ENCODE data around the gene ARFRP1. TPM values are rescaled to one million over a fixed set of nuclear protein-coding genes. Genes with fewer than 3 reads are reported as not detected.

Gene ARFRP1
- total RNA-seq, 2 experiments from 2014 or later, result 53.3 to 82.1 TPM

DNA sequence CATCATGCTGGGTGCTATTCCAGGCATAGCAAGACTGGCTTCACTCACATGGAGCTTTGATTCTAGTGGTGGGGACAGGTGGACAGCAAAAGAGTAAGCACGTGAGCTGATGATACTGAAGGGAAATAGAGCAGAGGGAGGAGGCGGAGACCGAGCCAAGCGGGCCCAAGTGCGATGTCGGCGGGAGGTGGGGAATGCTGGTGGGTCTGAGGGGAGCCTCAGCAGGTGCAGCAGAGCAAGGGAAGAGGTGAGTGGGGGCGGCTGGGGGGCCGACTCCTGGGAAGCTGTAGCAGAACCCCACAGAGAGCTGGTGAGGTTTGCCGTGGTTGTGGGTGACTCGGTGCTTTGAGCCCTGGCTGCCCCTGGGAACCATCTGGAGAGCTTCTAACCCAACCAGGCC lies 39.4 kb downstream of the ARFRP1 start:
- Histone ChIP-seq H3K36me3 (ENCODE audit: insufficient read depth, low read length) (peaks cover 53% of the 10 kb centered on the region), H4K20me1 (ENCODE audit: insufficient read depth, low read length) (no peaks in the 10 kb centered on the region), H3K4me3 (ENCODE audit: low read depth, low read length, poor library complexity, severe bottlenecking) (no peak overlapping the region), H3K79me2 (ENCODE audit: insufficient read depth, low read depth, low read length) (no peaks in the 10 kb centered on the region), H3K9me2 (ENCODE audit: insufficient read depth, low read length) (no peaks in the 10 kb centered on the region), H3K4me1 (ENCODE audit: insufficient read depth, low read length, poor library complexity, severe bottlenecking) (no peaks in the 10 kb centered on the region), H3K27ac (ENCODE audit: low read depth, low read length, poor library complexity, severe bottlenecking) (no peak overlapping the region), H3K4me2 (ENCODE audit: low read length) (no peak overlapping the region), H2AFZ (ENCODE audit: low read length) (no peak overlapping the region), H3K9me3 (ENCODE audit: low read length) (no peaks in the 10 kb centered on the region)
- TF ChIP-seq, protein P1, sequence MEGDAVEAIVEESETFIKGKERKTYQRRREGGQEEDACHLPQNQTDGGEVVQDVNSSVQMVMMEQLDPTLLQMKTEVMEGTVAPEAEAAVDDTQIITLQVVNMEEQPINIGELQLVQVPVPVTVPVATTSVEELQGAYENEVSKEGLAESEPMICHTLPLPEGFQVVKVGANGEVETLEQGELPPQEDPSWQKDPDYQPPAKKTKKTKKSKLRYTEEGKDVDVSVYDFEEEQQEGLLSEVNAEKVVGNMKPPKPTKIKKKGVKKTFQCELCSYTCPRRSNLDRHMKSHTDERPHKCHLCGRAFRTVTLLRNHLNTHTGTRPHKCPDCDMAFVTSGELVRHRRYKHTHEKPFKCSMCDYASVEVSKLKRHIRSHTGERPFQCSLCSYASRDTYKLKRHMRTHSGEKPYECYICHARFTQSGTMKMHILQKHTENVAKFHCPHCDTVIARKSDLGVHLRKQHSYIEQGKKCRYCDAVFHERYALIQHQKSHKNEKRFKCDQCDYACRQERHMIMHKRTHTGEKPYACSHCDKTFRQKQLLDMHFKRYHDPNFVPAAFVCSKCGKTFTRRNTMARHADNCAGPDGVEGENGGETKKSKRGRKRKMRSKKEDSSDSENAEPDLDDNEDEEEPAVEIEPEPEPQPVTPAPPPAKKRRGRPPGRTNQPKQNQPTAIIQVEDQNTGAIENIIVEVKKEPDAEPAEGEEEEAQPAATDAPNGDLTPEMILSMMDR (conservative IDR thresholded peaks at IDR 0.05; ENCODE audit: low read length), result no peak
- no peak for TF ChIP-seq EZH2phosphoT487 (IDR thresholded peaks at IDR 0.05; ENCODE audit: borderline replicate concordance, low read depth, low read length)
- CTCF ChIA-PET (ENCODE audit: unreplicated experiment), result no interaction called here
- POLR2A ChIA-PET, result no interaction called here
- no peak for DNase-seq (ENCODE audit: low spot score)
- intact Hi-C loops (cut with micrococcal nuclease; ENCODE audit: unreplicated experiment), result no loop called here
- no TSS peak for BruUV-seq (replicated peaks)

DNA sequence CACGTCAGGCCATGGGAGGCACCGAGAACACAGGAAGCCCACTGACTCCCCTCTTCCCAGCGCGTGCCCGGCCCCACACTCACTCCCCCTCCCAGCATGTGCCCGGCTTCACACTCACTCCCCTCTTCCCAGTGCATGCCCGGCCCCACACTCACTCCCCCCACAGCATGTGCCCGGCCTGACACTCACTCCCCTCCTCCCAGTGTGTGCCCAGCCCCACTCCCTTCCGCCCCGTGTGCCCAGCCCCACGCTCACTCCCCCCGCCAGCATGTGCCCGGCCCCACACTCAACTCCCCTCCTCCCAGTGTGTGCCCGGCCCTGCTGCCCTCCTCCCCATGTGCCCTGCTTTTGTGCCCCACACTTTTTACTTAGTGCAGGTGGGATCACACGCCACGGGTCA lies 39.9 kb downstream of the ARFRP1 start:
- H3K36me3 ChIP-seq (ENCODE audit: insufficient read depth, low read length), result peaks cover 57% of the 10 kb centered on the region
- CTCF ChIA-PET (ENCODE audit: unreplicated experiment), result no interaction called here
- no peaks in the 10 kb centered on the region for H4K20me1 ChIP-seq (ENCODE audit: insufficient read depth, low read length)
- H2AFZ ChIP-seq (ENCODE audit: low read length), result no peak overlapping the region
- TF ChIP-seq, protein P1 (conservative IDR thresholded peaks at IDR 0.05; ENCODE audit: low read length), result no peak
- no peak for TF ChIP-seq EZH2phosphoT487 (IDR thresholded peaks at IDR 0.05; ENCODE audit: borderline replicate concordance, low read depth, low read length)
- DNase-seq (ENCODE audit: low spot score), result no peak
- H3K4me1 ChIP-seq (ENCODE audit: insufficient read depth, low read length, poor library complexity, severe bottlenecking), result no peaks in the 10 kb centered on the region
- no peak overlapping the region for H3K27ac ChIP-seq (ENCODE audit: low read depth, low read length, poor library complexity, severe bottlenecking)
- no peak overlapping the region for H3K4me2 ChIP-seq (ENCODE audit: low read length)
- H3K9me2 ChIP-seq (ENCODE audit: insufficient read depth, low read length), result no peaks in the 10 kb centered on the region
- no TSS peak for BruUV-seq (replicated peaks)
- H3K9me3 ChIP-seq (ENCODE audit: low read length), result no peaks in the 10 kb centered on the region
- intact Hi-C loops (cut with micrococcal nuclease; ENCODE audit: unreplicated experiment), result no loop called here
- no peaks in the 10 kb centered on the region for H3K79me2 ChIP-seq (ENCODE audit: insufficient read depth, low read depth, low read length)
- POLR2A ChIA-PET, result no interaction called here
- H3K4me3 ChIP-seq (ENCODE audit: low read depth, low read length, poor library complexity, severe bottlenecking), result no peak overlapping the region

DNA sequence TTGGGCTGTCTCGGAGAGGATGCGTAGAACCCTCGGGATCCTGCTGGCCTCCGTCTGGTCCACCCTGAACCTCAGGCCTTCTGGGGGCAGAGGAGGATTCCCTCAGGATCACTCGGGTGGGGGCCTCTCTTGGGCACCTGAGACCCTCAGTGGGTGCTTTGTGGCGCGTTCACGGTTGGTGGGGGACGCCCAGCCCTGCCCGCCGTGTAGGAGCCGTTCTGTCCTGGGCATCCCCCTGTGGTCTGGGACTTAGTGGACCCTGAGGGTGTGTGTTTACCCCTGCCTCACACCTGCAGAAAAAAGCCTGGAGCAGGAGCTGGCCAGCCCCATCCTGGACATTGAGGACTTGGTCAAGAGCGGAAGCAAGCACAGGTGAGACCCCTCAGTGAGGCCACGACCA lies 42.1 kb downstream of the ARFRP1 start:
- Histone ChIP-seq H3K79me2 (ENCODE audit: insufficient read depth, low read depth, low read length) (no peaks in the 10 kb centered on the region), H3K4me3 (ENCODE audit: low read depth, low read length, poor library complexity, severe bottlenecking) (no peak overlapping the region), H3K27ac (ENCODE audit: low read depth, low read length, poor library complexity, severe bottlenecking) (no peak overlapping the region), H2AFZ (ENCODE audit: low read length) (no peak overlapping the region), H3K4me1 (ENCODE audit: insufficient read depth, low read length, poor library complexity, severe bottlenecking) (no peaks in the 10 kb centered on the region), H3K9me2 (ENCODE audit: insufficient read depth, low read length) (no peaks in the 10 kb centered on the region), H3K9me3 (ENCODE audit: low read length) (no peaks in the 10 kb centered on the region), H4K20me1 (ENCODE audit: insufficient read depth, low read length) (no peaks in the 10 kb centered on the region), H3K36me3 (ENCODE audit: insufficient read depth, low read length) (peaks cover 60% of the 10 kb centered on the region), H3K4me2 (ENCODE audit: low read length) (no peak overlapping the region)
- intact Hi-C loops (cut with micrococcal nuclease; ENCODE audit: unreplicated experiment), result no loop called here
- ChIA-PET POLR2A (no interaction called here), CTCF (ENCODE audit: unreplicated experiment) (no interaction called here)
- TF ChIP-seq, protein P1 (conservative IDR thresholded peaks at IDR 0.05; ENCODE audit: low read length), result no peak
- no peak for TF ChIP-seq EZH2phosphoT487 (IDR thresholded peaks at IDR 0.05; ENCODE audit: borderline replicate concordance, low read depth, low read length)
- DNase-seq (ENCODE audit: low spot score), result no peak
- no TSS peak for BruUV-seq (replicated peaks)
